HEK293T (cell line): ENCODE data around the gene TBCK.

ENCODE experiments used
- BHLHE40 ChIP-seq: fragments of 450-650 bp; IDR thresholded peaks from 2 replicates; pipeline ENCODE4 v1.6.1; 2016; ENCODE audit warnings: mild to moderate bottlenecking, moderate library complexity, borderline replicate concordance
- NFRKB ChIP-seq: fragments of 450-650 bp; IDR thresholded peaks from 2 replicates; pipeline ENCODE4 v1.6.1; 2016; ENCODE audit warnings: mild to moderate bottlenecking, moderate library complexity

- TF ChIP-seq NFRKB = no peak
- TF ChIP-seq BHLHE40 = no peak
Measured at GRCh38 chr4:106079616-106080015, 236.4 kb downstream of the TBCK start.
